GM21381 (cell line): ENCODE measurements around the gene LMTK2.

ENCODE experiments used
- ATAC-seq: cut with Tn5 transposase; IDR thresholded peaks from one replicate; pipeline ENCODE4 v1.9.1; 2021; ENCODE audit warnings: mild to moderate bottlenecking, moderate library complexity; ENCODE audit not compliant: unreplicated experiment

LMTK2 gene

GRCh38 chr7:98106647-98107312, at the start of gene LMTK2:
Gene LMTK2 (plus strand): TSS chr7:98106862. CDS start chr7:98107178, 316 bp downstream.
- ATAC-seq, result peak; percentile 100

GRCh38 chr7:98057157-98057556, 49.5 kb upstream of the LMTK2 start:
- ATAC-seq, result no peak

- ATAC-seq, result no peak
Observed at GRCh38 chr7:98058186-98058585, 48.5 kb upstream of the LMTK2 start.

GRCh38 chr7:98064233-98064632, 42.4 kb upstream of the LMTK2 start:
- no peak for ATAC-seq

GRCh38 chr7:98066208-98066607, 40.5 kb upstream of the LMTK2 start:
- ATAC-seq, result no peak

- ATAC-seq, result no peak
Observed at GRCh38 chr7:98066934-98067507, 39.6 kb upstream of the LMTK2 start.

GRCh38 chr7:98073047-98073446, 33.6 kb upstream of the LMTK2 start:
- no peak for ATAC-seq

- no peak for ATAC-seq
Observed at GRCh38 chr7:98075801-98076200, 30.9 kb upstream of the LMTK2 start.

GRCh38 chr7:98077762-98078161, 28.9 kb upstream of the LMTK2 start:
- no peak for ATAC-seq

- ATAC-seq, result no peak
Observed at GRCh38 chr7:98078197-98078870, 28.3 kb upstream of the LMTK2 start.

GRCh38 chr7:98079891-98080648, 26.6 kb upstream of the LMTK2 start:
- no peak for ATAC-seq

- ATAC-seq, result no peak
Observed at GRCh38 chr7:98081319-98081718, 25.3 kb upstream of the LMTK2 start.

- ATAC-seq, result no peak
Observed at GRCh38 chr7:98084631-98085030, 22.0 kb upstream of the LMTK2 start.

GRCh38 chr7:98085674-98086073, 21.0 kb upstream of the LMTK2 start:
- no peak for ATAC-seq

- ATAC-seq, result no peak
Observed at GRCh38 chr7:98086281-98086718, 20.4 kb upstream of the LMTK2 start.

GRCh38 chr7:98088109-98088508, 18.6 kb upstream of the LMTK2 start:
- no peak for ATAC-seq

GRCh38 chr7:98090116-98090515, 16.5 kb upstream of the LMTK2 start:
- ATAC-seq, result no peak

GRCh38 chr7:98091061-98091460, 15.6 kb upstream of the LMTK2 start:
- no peak for ATAC-seq

- ATAC-seq, result no peak
Observed at GRCh38 chr7:98091523-98091922, 15.1 kb upstream of the LMTK2 start.

- no peak for ATAC-seq
Observed at GRCh38 chr7:98097042-98097645, 9.5 kb upstream of the LMTK2 start.

- ATAC-seq, result no peak
Observed at GRCh38 chr7:98100088-98100487, 6.6 kb upstream of the LMTK2 start.
